Breast epithelium (tissue), 3 donors: ENCODE results near the gene GCNA.

Experiments used
- POLR2A ChIP-seq: fragments of 450-650 bp; IDR thresholded peaks from one replicate; pipeline ENCODE4 v1.6.1; 2016; ENCODE audit warnings: antibody characterized with exemption, mild to moderate bottlenecking, moderate library complexity
- POLR2AphosphoS5 ChIP-seq, 3 donors: sonication (generic); formaldehyde crosslinking; IDR thresholded peaks; one replicate each; pipeline ENCODE4 v1.6.1; 2017; ENCODE audit warnings: antibody characterized with exemption in 3 of 3

GRCh38 chrX:71540801-71541200 lies 37.4 kb upstream of the GCNA start:
- TF ChIP-seq POLR2AphosphoS5 (IDR thresholded peaks at IDR 0.05) (no peak), POLR2A (no peak)
